GM19324 (cell line): Measurements from ENCODE around the gene KISS1.

Source experiments
- ATAC-seq: cut with Tn5 transposase; IDR thresholded peaks from one replicate; pipeline ENCODE4 v1.9.1; 2021; ENCODE audit warnings: mild to moderate bottlenecking, moderate library complexity; ENCODE audit not compliant: unreplicated experiment, low FRiP score

Gene KISS1

GRCh38 chr1:204219971-204220616 is 23.8 kb upstream of the KISS1 start:
- ATAC-seq, result no peak

- no peak for ATAC-seq
Observed at GRCh38 chr1:204218552-204218951, 22.3 kb upstream of the KISS1 start.

- ATAC-seq, result no peak
Observed at GRCh38 chr1:204217648-204218000, 21.3 kb upstream of the KISS1 start.

- no peak for ATAC-seq
Observed at GRCh38 chr1:204216880-204217647, 20.8 kb upstream of the KISS1 start.

GRCh38 chr1:204216236-204216635 is 19.9 kb upstream of the KISS1 start:
- no peak for ATAC-seq

GRCh38 chr1:204213668-204214662 is 17.7 kb upstream of the KISS1 start, which contains the start of gene GOLT1A:
GOLT1A (minus strand) TSS chr1:204213988; CDS start chr1:204213906, 82 bp downstream.
- peak; percentile 50 for ATAC-seq

GRCh38 chr1:204212715-204213114 is 16.4 kb upstream of the KISS1 start:
- ATAC-seq, result no peak

- ATAC-seq, result no peak
Observed at GRCh38 chr1:204211046-204211445, 14.8 kb upstream of the KISS1 start.

GRCh38 chr1:204207136-204207616 is 10.9 kb upstream of the KISS1 start:
- peak; percentile 64 for ATAC-seq

GRCh38 chr1:204206121-204206520 is 9.8 kb upstream of the KISS1 start:
- no peak for ATAC-seq

GRCh38 chr1:204205486-204205885 is 9.2 kb upstream of the KISS1 start:
- no peak for ATAC-seq

GRCh38 chr1:204204944-204205343 is 8.7 kb upstream of the KISS1 start:
- no peak for ATAC-seq

GRCh38 chr1:204203206-204203767 is 7.0 kb upstream of the KISS1 start:
- ATAC-seq, result no peak

GRCh38 chr1:204202481-204202880 is 6.2 kb upstream of the KISS1 start:
- ATAC-seq, result no peak

- no peak for ATAC-seq
Observed at GRCh38 chr1:204201348-204202040, 5.2 kb upstream of the KISS1 start.

- ATAC-seq, result no peak
Observed at GRCh38 chr1:204199579-204199978, 3.3 kb upstream of the KISS1 start.

- no peak for ATAC-seq
Observed at GRCh38 chr1:204198348-204199340, 2.4 kb upstream of the KISS1 start.

GRCh38 chr1:204197068-204197467 is 777 bp upstream of the KISS1 start:
- no peak for ATAC-seq

- no peak for ATAC-seq
Observed at GRCh38 chr1:204194771-204195170, 1.5 kb downstream of the KISS1 start.
